ENCODE measurements around the gene ANO1.
"Not testable (repeated sequence)": the region's sequence is repeated elsewhere in the genome, so short reads cannot be mapped to it uniquely, and the experiment has no call there.

ANO1 gene

DNA sequence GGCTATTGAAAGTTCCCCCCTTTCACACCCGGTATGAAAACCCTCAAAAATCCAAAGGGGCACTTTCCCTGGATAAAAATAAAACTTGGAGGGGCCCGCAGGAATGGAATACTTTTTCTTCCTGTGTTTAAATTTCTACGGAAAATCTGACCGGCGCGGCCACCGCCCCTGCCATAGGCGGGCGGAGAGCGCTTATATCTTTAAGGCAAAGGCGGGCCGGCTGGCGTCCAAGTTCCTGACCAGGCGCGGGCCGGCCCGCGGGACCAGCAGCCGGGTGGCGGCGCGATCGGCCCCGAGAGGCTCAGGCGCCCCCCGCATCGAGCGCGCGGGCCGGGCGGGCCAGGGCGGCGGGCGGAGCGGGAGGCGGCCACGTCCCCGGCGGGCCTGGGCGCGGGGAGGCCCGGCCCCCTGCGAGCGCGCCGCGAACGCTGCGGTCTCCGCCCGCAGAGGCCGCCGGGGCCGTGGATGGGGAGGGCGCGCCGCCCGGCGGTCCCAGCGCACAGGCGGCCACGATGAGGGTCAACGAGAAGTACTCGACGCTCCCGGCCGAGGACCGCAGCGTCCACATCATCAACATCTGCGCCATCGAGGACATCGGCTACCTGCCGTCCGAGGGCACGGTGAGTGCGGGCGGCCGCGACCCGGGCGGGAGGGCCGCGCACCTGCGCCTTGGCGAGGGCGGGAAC lies at the start of gene ANO1:
Gene ANO1 (plus strand): TSS at position 223 of the 686 bp plus-strand sequence. CDS start 290 bp downstream, at position 513.
- DNase-seq, result peak; percentile 60

DNA sequence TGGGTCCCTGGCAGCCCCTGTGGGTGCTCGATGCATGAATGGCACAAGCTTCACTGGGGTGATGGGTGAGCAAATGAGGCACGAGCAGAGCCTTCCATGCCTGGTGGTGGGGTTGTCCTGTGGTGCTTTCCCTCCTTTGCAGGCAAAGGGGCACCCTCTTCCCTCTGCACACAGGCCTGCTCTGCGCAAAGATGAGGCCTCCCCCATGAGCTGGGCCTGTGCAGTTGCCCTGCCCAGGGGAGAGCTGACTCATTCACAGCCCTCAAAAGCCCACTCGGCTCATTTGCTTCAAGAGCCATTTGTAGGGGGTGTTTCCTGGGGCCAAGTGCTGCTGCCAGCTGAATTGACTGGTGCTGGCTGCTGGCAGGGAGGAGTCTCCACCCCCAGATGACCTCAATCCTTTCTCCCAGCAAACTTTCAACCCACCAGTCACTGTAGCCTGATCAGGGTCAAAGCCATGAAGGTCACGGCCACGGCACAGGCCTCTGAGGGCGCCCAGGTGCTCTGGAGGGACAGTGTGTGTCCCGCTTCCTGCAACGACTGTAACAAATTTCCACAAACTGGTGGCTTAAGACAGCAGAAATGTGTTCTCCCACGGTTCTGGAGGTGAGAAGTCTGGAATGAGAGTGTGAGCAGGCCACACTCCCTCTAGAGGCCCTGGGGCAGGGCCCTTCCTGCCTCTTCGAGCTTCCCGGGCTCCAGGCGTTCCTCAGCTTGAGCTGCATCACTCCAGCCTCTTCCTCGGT lies 48.8 kb upstream of the ANO1 start:
- no peak for DNase-seq

DNA sequence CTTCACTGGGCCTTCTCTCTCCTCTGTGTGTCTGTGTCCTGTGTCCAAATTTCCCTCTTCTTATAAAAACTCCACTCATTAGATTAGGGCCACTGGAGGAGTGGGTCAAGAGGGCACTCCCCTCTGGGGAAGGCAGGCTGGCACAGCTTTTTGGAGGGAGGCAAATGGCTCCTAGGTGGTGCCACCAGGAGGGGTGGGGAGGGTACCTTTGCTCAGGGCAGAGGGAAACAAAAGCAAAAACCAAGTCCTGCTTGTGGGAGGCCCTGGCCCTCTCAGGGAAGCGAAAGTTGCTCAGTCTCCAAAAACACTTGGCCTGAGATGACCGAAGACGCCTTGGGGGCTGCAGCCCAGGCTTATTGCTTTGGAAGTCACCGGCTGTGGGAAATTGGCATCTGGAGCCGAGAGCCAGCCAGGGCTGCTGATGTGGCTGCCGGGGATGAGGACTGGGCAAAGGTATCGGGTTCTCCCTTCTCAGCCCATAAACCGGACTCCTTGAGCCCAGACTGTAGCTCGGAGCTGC lies 48.2 kb upstream of the ANO1 start:
- peak; percentile 57 for DNase-seq

DNA sequence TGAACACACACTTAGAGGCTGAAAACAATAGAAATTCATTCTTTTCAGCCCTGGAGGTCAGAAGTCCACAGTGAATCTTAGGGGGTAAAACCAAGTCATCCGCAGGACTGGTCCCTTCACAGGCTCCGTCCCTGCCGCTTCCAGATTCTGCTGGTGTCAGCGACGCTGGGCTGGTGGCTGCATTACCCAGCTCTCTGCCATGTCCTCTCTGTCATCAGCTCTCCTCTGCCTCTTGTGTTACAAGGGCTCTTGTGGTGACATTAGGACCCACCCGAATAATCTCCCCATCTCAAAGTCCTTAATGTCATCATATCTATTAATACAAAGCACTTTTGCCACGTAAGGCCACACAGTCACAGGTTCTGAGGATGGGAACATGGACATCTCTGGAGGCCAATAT lies 47.7 kb upstream of the ANO1 start:
- no peak for DNase-seq

DNA sequence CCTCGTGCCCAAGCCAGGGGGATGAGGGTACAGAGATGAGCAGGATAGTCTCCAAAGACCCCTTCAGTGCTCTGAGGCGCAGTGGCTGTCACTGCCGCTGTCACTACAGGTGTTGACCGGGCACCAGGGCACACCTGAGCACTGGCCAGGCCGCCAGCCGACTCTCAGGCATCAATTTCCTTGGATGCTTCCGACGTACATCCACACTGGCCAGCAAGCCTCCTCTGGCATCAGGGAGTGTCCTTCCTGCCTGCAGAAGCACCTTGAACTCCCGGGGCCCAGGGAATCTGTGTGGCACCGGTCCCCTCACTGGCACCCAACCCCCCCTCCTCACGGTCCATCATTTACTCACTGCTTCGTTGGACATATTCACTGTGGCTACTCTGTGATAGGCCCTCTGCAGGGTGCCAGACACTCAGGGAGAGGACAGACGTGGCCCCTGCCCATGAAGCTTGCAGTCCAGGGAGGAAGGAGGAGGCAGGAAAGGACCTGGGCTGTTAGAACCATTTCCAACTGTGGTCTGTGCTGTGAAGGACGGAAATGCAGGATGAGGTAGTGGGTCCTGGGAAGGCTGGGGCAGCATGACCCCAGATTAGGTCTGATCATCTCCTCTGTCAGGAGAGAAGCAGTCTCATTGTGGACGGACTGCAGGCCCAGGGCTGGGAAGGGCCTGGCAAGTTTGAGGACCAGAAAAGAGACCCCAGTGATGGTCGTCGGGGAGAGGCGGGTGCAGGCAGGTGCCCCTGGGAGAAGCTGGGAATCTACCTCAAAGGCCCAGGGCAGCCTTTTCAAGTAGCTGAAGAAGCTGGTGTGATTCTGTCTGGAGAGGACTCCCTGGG lies 46.3 kb upstream of the ANO1 start:
- no peak for DNase-seq

DNA sequence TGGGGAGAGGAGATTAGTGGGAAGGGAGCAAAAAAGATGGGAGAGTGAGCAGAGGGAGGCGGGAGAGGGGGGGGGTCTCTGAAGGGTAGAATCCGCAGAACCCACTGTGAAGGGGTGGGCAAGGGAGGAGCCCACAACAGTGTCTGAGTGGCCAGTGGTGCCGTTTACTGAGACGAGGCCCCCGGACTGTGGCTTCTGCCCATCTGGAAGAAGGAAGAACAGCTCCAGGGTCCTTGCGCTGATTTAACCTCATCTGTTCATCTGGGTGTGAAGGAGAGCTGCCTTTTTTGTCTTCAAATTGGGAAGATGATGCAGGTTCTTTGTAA lies 45.7 kb upstream of the ANO1 start:
- DNase-seq, result no peak

DNA sequence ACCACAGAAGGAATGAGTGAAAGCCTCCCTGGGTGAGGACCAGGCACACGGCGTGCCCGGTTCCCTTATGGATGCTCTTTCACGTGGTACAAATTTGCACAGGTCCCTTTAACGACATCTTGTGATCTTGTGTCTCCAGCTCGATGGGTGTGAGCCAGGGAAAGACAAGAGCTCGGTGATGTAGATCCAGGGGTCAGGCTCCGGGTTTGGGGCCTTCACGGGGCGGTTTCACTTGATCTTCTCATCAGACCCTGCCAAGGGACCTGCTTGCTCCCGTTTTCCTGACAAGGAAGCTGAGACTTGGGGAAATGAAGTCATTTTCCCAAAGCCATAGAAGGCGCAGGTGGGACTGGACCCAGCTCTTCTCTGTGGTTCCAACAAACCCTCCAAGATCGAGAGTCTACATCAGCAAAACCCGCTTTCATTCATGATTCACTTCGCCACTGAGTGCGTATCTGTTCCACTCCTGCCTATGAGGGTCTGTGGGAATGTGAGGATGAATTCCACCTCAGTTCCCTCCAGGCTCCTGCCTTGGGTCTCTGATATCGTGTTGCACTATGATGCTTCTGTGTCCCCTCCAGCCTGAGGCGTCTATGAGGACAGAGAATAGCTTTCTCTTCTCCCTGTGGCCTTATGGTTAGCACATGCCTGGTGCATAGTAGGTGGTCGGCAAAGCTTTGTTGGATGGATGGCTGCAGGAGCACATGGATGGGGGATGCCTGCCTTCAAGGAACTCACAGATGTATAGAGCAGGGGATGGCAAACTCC lies 45.0 kb upstream of the ANO1 start:
- no peak for DNase-seq

DNA sequence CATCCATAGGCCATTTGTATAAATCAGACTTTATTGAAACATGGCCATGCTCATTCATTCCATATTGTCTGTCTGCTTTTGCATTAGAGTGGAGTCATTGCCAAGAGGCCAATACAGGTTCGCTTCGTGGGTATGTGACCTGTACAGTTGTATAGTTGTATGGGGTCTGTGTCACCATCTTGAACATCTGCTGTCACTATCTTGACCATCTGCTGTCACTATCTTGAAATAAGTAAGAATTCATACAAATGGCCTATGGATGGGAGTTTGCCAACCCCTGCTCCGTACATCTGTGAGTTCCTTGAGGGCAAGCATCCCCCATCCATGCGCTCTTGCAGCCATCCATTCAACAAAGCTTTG lies 44.4 kb upstream of the ANO1 start:
- DNase-seq, result no peak

DNA sequence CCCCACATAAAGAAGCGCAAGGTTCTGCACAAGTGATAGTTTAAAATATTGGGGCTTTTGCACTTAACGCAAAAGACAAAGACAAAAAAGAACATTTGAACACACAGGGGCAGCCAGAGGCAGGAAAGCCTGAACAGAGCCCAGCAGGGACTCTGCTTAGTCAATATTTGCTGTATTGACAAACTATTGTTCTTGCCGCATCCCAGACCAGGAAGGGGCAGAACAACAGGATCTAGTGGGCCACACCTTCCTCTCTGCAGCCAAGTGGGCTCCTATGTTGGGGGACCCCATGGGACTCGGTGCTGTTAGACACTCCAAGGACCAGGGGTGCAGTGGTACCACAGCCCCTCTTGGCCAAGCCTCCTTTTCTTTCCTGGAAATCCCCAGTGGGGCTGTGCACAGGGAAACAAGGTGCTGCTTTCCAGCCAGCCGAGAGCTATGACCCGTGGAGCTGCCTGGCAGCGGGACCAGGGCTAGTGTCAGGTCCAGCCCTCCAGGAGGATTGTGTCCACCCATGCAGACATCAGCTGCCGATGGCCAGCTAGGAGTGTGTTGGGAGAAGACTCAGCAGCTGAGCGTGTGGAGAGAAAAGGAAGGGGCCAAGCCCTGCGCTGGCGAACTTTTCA lies 43.3 kb upstream of the ANO1 start:
- no peak for DNase-seq

DNA sequence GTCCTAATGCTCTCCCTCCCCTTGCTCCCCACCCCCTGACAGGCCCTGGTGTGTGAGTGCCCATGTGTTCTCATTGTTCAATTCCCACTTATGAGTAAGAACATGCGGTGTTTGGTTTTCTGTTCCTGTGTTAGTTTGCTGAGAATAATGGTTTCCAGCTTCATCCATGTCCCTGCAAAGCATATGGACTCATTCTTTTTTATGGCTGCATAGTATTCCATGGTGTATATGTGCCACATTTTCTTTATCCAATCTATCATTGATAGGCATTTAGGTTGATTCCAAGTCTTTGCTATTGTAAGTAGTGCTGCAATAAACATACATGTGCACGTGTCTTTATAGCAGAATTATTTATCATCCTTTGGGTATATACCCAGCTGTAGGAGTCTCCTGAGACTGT lies 42.5 kb upstream of the ANO1 start:
- DNase-seq, result not testable (repeated sequence)

DNA sequence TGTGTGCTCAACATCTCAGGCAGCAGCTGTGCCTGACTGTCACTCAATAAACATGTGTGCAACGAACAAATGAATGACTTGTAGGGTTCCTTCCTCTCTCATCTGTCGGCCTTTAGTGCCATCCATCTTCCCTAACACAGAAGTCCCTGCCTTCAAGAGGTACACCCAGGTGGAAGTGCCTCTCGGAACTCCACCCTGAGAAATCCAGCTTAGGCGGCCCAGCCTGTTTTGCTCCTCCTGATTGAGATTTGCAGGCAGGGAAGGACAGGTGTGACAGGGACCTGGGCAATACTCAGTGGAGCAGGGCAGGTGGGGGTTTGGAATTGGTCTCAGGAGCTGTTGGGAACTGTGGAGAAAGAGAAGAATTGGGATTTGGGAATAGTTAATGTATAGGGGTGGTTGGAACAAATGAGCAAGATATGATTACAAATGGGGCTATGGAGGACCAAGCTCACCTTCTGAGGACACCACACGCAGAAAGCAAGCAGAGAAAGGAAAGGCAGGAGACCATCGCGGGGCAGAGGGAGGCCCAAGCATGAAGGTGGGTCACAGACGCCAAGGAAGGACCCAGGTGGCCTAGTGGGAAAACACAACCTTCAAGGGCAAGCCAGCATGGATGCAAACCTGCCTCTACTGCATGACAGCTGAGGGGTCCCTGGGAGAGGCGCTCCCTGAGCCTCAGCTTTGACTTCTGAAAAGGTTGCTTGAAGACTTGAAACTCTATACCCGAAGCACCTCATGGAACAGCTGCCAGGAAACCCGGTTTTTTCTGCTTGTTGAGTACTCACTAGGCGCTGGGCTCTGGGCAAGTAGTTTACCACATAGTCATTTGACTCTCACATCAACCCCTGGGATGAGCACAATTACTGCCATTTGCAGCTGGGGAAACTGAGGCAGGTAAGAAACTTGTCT lies 40.9 kb upstream of the ANO1 start:
- no peak for DNase-seq

DNA sequence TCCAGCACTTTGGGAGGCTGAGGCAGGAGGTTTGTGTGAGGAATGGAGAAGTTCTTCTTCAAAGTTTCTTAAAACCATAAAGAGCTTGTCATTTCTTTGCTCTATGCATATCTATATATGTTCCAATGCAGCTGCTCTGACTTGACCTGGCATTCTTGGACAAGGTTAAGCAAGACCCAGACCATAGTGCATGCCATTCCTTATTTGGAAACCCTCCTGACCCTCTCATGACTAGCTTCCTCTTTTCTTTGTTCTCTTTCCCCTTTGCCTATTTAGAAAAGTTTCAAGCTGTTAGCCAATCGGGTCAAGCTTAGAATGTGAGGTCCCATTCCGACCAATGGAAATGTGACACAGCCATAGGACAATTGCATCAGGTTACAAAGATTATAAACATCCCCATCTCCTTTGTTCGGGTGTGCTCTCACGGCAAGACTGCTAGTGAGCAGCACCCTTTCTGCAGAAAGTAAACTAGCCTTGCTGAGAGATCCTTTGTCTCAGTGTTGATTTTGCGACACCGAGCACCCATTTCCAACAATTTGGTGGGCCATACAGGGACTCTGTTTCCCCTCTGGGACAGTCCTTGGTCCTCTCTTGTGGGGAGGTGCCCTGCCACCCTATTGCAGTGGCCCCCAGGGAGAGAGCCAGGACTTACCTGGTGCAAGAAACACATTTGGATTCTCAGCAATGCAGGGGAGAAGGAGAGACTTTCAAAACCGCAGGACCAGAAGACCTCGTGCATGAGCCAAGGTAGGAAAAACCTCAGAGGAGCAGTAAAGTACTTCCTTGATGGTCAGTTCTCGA lies 39.9 kb upstream of the ANO1 start:
- no peak for DNase-seq

DNA sequence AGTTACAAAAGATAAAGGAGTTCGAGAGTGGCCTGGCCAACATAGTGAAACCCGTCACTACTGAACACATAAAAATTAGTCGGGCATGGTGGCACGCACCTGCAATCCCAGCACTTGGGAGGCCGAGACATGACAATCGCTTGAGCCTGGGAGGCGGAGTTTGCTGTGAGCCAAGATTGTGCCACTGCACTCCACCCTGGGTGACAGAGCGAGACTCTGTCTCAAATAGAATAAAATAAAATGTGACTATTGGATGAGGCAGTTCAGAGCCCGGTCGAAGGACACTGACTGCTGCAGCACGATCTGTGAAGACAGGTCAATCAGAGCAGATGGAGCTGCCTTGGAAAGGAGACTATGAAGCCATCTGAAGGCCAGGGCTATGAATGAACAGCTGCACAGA lies 37.7 kb upstream of the ANO1 start:
- DNase-seq, result no peak

DNA sequence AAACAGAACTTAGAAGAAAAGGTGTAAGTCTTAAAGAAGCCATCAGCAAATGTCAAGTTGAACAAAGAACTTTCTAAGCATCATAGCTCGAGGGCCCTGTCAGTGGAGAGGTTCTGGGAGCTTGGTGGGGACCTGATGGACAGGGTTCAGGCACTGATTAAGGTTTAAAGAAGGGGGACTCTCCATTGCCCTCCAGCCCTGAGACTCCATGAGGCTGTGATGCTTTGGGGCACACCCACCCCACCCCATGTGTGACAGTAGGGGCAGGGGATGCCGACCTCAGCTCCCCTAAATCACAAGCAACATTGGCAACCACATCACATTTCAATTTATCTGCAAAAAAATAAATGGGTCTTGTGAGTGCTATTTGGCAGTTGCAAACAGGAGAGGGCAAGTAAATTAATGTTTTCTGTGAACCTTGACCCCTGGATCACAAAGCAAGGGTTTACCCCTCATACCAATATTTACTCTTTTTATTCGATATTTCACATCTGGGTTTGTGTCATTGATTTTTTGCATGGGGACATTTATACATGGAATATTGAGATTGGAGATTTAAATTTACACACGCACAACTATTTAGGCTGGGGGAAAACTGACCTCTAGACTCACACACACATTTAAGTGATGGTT lies 37.1 kb upstream of the ANO1 start:
- DNase-seq, result no peak

DNA sequence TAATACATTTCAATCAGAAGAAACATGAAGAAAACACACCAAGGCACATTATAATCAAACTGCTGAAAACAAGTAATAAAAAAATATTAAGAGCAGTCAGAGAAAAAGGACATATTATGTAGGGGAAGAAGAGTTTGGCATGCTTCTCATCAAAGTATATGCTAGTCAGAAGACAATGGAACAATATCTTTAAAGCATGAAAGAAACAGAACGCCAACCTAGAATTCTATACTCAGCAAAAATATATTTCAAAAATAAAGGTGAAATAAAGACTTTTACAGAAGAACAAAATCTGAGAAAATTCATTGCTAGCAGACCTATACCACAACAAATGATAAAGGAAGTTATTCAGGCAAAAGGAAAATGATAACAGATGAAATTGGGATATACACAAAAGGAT lies 34.6 kb upstream of the ANO1 start:
- no peak for DNase-seq

DNA sequence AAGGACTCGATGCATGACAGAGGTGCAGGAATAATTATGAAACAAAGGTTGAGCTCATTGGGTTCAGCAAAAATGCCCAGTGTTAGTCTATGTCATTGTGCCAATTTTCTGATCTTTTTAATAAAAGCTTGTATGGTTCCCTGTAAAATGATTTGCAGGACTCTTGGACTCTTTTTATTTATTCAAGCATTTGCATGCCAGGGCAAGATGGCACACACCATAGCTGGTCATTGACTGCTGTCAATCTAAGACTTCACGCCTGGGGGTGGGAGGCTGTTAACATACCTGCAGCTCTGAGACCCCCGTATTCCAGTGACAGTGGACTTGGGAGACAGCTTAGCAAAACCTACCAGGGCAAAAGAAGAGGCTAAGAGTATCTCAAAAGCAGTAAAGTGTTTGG lies 32.0 kb upstream of the ANO1 start:
- no peak for DNase-seq

DNA sequence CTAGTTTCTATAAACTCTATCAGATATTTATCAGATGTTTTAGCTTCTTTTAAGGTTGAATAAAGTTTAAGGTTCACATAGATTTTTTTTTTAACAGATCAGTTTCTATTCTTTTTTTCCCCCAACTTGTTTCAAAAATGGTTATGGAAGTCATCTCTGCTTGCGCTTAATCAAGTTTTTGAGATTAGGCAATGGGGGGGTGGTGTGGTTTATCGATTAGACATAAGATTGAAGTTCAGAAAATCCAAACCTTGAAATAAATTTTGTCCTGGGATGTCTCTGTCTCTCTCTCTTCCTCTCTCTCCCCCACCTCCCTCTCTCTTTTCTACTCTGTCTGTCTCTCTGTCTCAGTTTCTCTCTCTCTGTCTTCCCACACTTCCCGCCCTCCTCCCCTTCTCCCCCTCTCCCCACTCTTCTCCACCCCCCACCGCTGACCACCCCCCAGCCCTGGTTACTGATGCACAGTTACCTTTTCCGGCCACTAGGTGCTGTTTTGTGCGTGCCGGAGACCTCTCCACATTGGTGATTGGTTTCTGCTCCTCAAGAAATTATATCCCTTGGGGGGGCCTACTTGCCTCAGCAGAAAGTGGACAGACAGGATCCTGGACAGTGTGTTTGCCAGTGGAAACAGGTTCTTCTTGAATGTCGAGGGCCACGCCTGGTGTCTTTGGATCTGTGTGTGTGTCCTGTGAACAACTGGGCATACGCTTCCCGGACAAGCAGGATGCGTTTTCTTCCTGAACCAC lies 29.7 kb upstream of the ANO1 start:
- no peak for DNase-seq

DNA sequence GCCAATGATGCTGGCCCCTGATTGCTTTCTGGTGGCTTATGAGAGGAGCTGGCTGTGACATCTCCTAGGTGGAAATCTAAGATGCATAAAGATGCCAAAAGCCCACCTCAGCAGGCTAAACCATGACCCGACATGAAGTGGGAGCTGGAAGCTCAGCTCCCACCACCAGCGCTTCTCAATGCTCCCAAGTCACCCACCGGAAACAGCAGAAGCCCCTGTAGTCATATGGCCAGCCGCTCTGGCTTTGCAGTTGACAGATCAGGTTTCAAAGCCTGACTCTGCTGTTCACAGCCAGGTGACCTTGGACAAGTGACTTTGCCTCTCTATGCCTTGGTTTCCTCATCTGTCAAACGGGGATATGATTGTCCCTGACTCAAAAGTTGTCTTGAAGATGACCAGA lies 29.1 kb upstream of the ANO1 start:
- no peak for DNase-seq

DNA sequence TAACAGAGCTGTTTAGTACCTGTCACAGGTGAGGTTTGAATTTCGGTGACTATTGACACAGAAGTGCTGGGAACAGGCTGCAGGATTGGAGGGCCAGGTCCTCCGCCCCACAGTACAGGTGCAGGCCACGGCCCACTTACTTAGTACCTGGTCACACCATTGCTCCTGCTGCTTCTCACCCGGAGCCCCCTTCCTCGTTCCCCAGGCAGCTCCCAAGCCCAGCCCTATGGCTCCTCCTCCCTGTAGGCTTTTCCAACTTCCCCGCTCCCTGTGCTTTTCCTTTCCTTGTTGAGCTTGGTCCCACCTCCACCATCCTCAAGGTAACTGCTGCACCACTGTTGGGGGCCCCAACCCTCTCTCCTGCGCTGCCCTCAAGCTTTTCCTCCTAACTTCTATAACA lies 27.9 kb upstream of the ANO1 start:
- DNase-seq, result no peak
